ENCODE results near the gene CDH13. TPM values are rescaled to one million over a fixed set of nuclear protein-coding genes. Genes with fewer than 3 reads are reported as not detected.

Gene CDH13
- total RNA-seq, 1 donor from 2014 or later, result 14.3 TPM

DNA sequence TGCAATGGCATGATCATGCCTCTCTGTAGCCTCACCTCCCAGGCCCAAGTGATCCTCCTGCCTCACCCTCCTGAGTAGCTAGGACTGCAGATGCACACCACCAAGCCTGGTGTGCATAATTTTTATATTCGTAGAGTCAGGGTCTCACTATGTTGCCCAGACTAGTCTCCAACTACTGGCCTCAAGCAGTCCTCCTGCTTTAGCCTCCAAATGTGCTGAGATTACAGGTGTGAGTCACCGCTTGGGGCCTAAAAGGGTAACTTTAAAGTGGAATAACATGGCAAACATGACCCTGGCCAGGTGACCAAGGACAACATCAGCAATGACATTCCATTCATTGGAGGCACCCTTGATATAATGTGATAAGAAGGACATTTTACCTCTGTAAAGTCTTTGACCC, 1207.2 kb downstream of the CDH13 start:
- ATAC-seq, result no peak
- no peaks in the 10 kb centered on the region for H3K36me3 ChIP-seq
- DNase-seq, result no peak
- H3K4me3 ChIP-seq, result no peak overlapping the region
- no peak overlapping the region for H3K27ac ChIP-seq
- TF ChIP-seq, protein P1, sequence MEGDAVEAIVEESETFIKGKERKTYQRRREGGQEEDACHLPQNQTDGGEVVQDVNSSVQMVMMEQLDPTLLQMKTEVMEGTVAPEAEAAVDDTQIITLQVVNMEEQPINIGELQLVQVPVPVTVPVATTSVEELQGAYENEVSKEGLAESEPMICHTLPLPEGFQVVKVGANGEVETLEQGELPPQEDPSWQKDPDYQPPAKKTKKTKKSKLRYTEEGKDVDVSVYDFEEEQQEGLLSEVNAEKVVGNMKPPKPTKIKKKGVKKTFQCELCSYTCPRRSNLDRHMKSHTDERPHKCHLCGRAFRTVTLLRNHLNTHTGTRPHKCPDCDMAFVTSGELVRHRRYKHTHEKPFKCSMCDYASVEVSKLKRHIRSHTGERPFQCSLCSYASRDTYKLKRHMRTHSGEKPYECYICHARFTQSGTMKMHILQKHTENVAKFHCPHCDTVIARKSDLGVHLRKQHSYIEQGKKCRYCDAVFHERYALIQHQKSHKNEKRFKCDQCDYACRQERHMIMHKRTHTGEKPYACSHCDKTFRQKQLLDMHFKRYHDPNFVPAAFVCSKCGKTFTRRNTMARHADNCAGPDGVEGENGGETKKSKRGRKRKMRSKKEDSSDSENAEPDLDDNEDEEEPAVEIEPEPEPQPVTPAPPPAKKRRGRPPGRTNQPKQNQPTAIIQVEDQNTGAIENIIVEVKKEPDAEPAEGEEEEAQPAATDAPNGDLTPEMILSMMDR (IDR thresholded peaks at IDR 0.05), result no peak
- no peaks in the 10 kb centered on the region for H3K27me3 ChIP-seq (ENCODE audit: low read depth)
- intact Hi-C loops (cut with DNase I), result no loop called here
- H3K9me3 ChIP-seq, result no peaks in the 10 kb centered on the region
- peaks cover 7% of the 10 kb centered on the region for H3K4me1 ChIP-seq

DNA sequence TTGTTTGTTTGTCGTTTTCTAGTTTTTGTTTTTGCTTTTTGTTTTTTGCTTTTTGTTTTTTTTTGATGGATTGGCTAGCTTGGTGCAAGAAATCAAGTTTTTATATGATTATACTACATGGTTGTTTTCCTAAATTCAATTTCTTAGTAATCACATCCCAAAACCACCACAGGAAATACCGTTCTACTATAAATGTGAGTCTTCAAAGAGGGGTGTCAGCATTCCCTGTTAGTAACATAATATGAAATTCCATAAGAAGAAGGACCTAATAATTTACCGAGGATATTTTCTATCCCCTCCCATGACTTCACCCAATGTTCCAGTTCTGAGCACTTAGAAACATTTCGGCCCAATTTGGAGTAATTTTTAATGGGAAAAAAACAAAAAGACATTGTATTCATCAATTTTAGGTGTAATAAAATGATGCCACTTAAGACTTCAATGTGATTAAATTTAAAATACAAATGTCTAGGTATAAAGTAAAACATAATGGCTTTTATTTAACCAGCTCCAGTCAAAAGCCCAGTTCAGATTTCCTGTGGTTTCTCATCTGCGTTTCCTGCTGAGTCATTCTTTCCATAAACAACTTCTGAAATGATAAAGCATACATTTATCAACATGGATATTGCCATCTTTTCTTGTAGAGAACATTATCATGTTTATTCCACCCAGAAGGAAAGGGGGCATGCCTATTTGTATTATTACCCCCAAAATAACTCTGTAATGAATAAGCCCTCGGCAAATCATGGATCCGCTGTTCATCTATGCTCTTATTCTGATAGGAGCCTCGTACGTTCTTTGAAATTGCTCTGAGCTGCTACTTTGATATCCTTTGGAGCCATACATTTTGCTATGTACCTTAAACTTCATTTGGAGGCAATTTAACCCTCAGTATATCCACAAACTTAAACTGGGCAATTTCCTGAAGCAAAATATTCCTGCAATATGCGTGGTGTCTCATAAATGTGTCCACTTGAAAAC, 1209.1 kb downstream of the CDH13 start:
- Histone ChIP-seq H3K27ac (no peak overlapping the region), H3K36me3 (no peaks in the 10 kb centered on the region), H3K4me1 (peaks cover 7% of the 10 kb centered on the region), H3K27me3 (ENCODE audit: low read depth) (no peaks in the 10 kb centered on the region), H3K9me3 (no peaks in the 10 kb centered on the region), H3K4me3 (no peak overlapping the region)
- no peak for DNase-seq
- TF ChIP-seq, protein P1 (IDR thresholded peaks at IDR 0.05), result no peak
- no peak for ATAC-seq
- intact Hi-C loops (cut with DNase I), result no loop called here

DNA sequence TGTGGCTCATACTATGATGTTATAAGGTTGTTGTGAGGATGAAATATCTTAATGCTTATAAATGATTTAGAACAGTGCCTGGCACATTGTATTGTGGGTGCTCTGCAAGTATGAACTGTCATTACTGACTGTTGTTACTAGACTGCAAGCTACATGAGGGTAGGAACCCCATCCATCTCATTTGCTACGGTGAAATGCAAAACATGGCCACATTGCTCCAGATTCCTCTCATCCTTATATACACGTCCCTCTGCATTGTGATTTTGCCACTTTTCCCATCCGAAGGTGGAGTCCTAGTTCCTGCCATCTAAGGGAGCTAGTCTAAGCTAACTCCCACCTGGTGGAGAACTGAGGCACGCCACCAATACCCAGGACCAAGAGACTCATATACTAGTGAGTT, 1210.8 kb downstream of the CDH13 start:
- H3K4me3 ChIP-seq, result no peak overlapping the region
- no peaks in the 10 kb centered on the region for H3K9me3 ChIP-seq
- ATAC-seq (no peak), DNase-seq (no peak)
- no peak overlapping the region for H3K27ac ChIP-seq
- no peaks in the 10 kb centered on the region for H3K36me3 ChIP-seq
- H3K27me3 ChIP-seq (ENCODE audit: low read depth), result no peaks in the 10 kb centered on the region
- intact Hi-C loops (cut with DNase I), result no loop called here
- TF ChIP-seq, protein P1 (IDR thresholded peaks at IDR 0.05), result no peak
- peaks cover 7% of the 10 kb centered on the region for H3K4me1 ChIP-seq

DNA sequence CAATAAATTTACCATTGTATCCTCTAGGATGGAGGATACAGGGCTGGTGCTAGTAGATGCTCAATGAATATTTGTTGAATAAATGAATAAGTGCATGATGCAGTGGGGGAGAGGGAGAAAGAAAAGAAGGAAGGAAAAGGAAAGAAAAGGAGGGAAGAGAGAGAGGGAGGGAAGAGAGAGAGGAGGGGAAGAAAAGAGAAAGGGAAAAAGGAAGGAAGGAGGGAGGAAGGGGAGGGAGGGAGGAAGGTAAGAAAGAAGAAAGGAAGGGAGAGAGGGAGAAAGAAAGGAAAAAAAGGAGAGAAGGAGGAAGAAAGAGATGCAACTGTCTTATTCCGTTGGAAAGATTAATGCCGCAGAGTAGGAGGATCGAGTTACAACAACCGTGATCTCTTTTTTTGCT, 1211.4 kb downstream of the CDH13 start:
- Histone ChIP-seq H3K27me3 (ENCODE audit: low read depth) (no peaks in the 10 kb centered on the region), H3K4me1 (peaks cover 7% of the 10 kb centered on the region), H3K27ac (no peak overlapping the region), H3K36me3 (no peaks in the 10 kb centered on the region), H3K9me3 (no peaks in the 10 kb centered on the region), H3K4me3 (no peak overlapping the region)
- ATAC-seq (no peak), DNase-seq (no peak)
- intact Hi-C loops (cut with DNase I), result no loop called here
- TF ChIP-seq, protein P1 (IDR thresholded peaks at IDR 0.05), result no peak

DNA sequence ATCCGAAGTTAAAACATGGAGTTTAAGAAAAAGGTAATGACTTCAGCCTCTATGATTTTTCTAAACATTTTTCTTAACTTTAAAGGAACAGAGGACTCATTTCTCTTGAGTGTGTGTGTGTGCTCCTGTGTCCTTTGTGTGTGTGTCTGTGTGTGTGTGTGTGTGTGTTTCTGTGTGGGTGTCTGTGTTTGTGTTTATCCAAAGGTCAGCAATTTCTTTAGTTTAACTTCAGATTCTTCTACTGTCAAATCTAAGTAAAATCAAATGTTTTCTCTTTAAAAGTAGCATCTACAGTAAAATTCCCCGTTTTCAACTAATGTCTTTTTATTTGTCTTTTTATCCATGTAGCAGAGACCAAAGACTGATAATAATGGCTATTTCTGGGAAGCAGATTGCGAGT, 1212.8 kb downstream of the CDH13 start:
- DNase-seq, result no peak
- H3K9me3 ChIP-seq, result no peaks in the 10 kb centered on the region
- TF ChIP-seq, protein P1 (IDR thresholded peaks at IDR 0.05), result no peak
- H3K27me3 ChIP-seq (ENCODE audit: low read depth), result no peaks in the 10 kb centered on the region
- ATAC-seq, result no peak
- intact Hi-C loops (cut with DNase I), result no loop called here
- H3K4me3 ChIP-seq, result no peak overlapping the region
- no peaks in the 10 kb centered on the region for H3K36me3 ChIP-seq
- H3K4me1 ChIP-seq, result peaks cover 7% of the 10 kb centered on the region
- no peak overlapping the region for H3K27ac ChIP-seq
